ENCODE measurements around the gene AFAP1L2. TPM values are rescaled to one million over a fixed set of nuclear protein-coding genes. Genes with fewer than 3 reads are reported as not detected.

Gene AFAP1L2
- total RNA-seq, 4 donors from 2014 or later: 28.4 to 86.6 (median 48.6) TPM

DNA sequence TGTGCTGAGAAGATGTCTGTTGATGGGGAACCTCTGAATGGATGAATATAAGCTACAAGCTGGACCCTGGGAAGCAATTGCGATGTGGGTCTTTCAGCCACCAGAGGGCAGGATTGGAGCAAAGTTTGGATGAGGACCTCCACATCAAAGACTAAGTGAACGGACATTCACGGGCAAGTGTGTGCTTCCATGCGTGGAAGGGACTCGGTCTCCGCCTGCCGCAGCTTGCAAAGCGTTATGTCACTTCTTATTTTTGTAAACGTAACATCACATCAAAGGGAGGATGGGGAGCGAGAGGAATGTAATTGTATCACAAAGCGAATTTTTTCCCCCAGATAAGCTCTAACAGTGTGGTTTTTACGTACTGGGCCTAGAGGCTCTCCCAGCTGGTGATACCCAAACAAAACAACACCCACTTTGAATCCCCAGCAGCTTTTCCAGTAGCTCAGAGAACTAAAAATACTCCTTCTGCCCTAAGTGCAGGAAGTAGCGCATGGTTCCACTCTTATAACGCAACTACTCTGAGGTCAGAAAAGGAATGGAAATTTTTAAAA, 100.2 kb downstream of the AFAP1L2 start:
- TF ChIP-seq POLR2A (IDR thresholded peaks at IDR 0.05): no peak
- TF ChIP-seq, protein P1, sequence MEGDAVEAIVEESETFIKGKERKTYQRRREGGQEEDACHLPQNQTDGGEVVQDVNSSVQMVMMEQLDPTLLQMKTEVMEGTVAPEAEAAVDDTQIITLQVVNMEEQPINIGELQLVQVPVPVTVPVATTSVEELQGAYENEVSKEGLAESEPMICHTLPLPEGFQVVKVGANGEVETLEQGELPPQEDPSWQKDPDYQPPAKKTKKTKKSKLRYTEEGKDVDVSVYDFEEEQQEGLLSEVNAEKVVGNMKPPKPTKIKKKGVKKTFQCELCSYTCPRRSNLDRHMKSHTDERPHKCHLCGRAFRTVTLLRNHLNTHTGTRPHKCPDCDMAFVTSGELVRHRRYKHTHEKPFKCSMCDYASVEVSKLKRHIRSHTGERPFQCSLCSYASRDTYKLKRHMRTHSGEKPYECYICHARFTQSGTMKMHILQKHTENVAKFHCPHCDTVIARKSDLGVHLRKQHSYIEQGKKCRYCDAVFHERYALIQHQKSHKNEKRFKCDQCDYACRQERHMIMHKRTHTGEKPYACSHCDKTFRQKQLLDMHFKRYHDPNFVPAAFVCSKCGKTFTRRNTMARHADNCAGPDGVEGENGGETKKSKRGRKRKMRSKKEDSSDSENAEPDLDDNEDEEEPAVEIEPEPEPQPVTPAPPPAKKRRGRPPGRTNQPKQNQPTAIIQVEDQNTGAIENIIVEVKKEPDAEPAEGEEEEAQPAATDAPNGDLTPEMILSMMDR (IDR thresholded peaks at IDR 0.05): peak; percentile 81 to 88 (median 85)
- H3K4me3 ChIP-seq: peak overlapping the region; percentile 6 to 14
- no peaks in the 10 kb centered on the region for H3K36me3 ChIP-seq
- H3K4me1 ChIP-seq: peaks cover 0 to 7% of the 10 kb centered on the region in 2 donors
- peak; percentile 88 to 90 for DNase-seq
- peak overlapping the region; percentile 52 to 69 for H3K27ac ChIP-seq
- intact Hi-C loops (cut with DNase I; ENCODE audit: low total_unique reads): loop anchor here (10.0 kb wide), 2 partner anchors 101 to 131 kb away; partner anchors contain the start of gene AFAP1L2
- no peaks in the 10 kb centered on the region for H3K27me3 ChIP-seq
- no peaks in the 10 kb centered on the region for H3K9me3 ChIP-seq

DNA sequence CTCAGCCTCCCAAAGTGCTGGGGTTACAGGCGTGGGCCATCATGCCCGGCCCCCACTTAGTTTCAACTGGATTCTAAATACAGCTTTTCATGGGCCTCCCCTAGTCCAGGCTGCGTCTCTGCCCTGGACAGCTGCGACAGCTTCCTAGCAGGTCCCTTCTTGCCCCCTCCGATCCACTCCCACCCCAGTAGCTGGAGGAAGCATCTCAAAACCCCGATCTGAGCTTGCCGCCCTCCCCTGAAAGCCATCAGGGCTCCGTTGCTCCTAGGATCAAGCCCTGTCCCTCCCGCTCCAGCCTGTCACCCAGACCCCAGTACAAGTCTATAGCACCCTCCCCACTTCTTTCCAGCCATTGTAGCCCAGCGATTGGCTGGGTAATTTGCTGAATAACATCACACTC, 100.7 kb downstream of the AFAP1L2 start:
- H3K4me1 ChIP-seq: peaks cover 0 to 7% of the 10 kb centered on the region in 2 donors
- H3K27ac ChIP-seq: peak overlapping the region; percentile 52 to 69
- no peaks in the 10 kb centered on the region for H3K27me3 ChIP-seq
- no peak for TF ChIP-seq POLR2A (IDR thresholded peaks at IDR 0.05)
- TF ChIP-seq, protein P1 (IDR thresholded peaks at IDR 0.05): no peak
- no peak for DNase-seq
- no peaks in the 10 kb centered on the region for H3K9me3 ChIP-seq
- H3K4me3 ChIP-seq: no peak overlapping the region
- intact Hi-C loops (cut with DNase I; ENCODE audit: low total_unique reads): loop anchor here (10.0 kb wide), 2 partner anchors 101 to 131 kb away; partner anchors contain the start of gene AFAP1L2
- H3K36me3 ChIP-seq: no peaks in the 10 kb centered on the region

DNA sequence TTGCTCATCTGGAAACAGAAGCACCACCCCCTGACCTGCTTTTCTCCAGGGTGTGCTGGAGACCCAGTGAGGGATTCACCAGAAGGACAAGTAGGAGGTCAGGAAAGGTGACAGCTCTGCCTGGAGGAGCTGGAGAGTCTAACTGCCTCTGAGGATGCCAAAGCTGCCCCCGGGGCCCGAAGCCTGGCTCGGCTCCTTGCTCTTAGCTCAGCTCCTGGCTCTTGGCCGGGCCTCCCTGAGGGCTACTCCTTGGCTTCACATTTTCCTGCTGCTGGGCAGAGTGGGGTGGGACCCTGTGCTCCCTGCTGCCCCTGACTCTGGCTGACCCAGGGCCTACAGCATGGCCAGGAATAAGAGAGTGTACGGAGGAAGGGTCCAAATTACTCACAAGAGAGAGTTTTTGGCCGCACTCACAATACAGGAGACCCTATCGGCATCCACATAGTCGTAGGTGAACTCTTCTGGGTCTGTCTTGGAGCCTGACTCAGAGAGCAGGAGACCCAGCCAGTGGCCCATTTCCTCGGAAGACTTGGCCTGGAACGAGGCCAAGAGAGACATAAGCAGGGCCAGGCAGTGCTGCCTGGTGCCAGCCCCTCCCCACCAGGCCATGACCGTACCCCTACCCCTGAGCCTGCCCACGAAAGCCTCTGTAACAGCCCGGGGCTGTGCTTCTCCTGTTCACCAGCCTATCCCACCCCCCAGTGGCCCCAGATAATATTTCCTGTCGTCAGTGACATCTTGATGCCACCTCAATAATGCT, 102.2 kb downstream of the AFAP1L2 start:
- intact Hi-C loops (cut with DNase I; ENCODE audit: low total_unique reads): loop anchor here (10.0 kb wide), 2 partner anchors 103 to 133 kb away; partner anchors contain the start of gene AFAP1L2
- Histone ChIP-seq H3K9me3 (no peaks in the 10 kb centered on the region), H3K4me1 (peaks cover 0 to 7% of the 10 kb centered on the region in 2 donors), H3K4me3 (no peak overlapping the region), H3K36me3 (no peaks in the 10 kb centered on the region), H3K27ac (peak overlapping the region; percentile 38 to 67), H3K27me3 (no peaks in the 10 kb centered on the region)
- DNase-seq: peak in 1 of 2 donors; percentile 48
- TF ChIP-seq, protein P1 (IDR thresholded peaks at IDR 0.05): no peak
- TF ChIP-seq POLR2A (IDR thresholded peaks at IDR 0.05): no peak

DNA sequence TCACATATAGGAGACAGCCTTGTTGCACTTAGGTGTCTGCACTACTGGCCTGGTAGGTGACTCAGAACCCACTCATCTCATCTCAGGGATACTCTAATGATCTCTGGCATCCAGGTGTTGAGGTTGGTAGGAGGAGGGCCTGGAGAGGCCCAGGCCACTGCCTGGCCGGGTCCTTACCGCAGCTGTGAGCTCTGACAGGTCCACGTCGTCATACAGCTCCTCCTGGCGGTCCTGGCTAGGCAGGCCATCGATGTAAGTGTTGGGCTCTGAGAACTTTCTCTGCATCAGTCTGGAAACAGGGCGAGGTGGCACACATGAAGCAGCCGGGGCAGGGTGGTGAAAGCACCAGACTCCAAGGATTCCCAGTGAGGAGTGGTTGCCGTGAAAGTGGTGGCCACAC, 103.1 kb downstream of the AFAP1L2 start:
- TF ChIP-seq, protein P1 (IDR thresholded peaks at IDR 0.05): no peak
- TF ChIP-seq POLR2A (IDR thresholded peaks at IDR 0.05): no peak
- DNase-seq: no peak
- intact Hi-C loops (cut with DNase I; ENCODE audit: low total_unique reads): loop anchor here (10.0 kb wide), 2 partner anchors 104 to 134 kb away; partner anchors contain the start of gene AFAP1L2

More for the DNA sequence above, 103.1 kb downstream of the AFAP1L2 start:
- Histone ChIP-seq H3K4me3 (no peak overlapping the region), H3K27ac (peak overlapping the region in 1 of 2 donors; percentile 67), H3K27me3 (no peaks in the 10 kb centered on the region), H3K4me1 (peaks cover 0 to 7% of the 10 kb centered on the region in 2 donors), H3K9me3 (peaks cover 0 to 3% of the 10 kb centered on the region in 2 donors), H3K36me3 (no peaks in the 10 kb centered on the region)
